ENCODE data around the gene GIMAP2.

Gene GIMAP2

GRCh38 chr7:150735596-150736358 is 50.3 kb downstream of the GIMAP2 start:
- DNase-seq, result no peak

- no peak for DNase-seq
These were observed 51.4 kb downstream of the GIMAP2 start for GRCh38 chr7:150736864-150737263.

GRCh38 chr7:150737265-150738055 is 52.0 kb downstream of the GIMAP2 start, which contains the start of gene GIMAP5:
Gene GIMAP5 (plus strand): TSS chr7:150737418. CDS start chr7:150740885, 3,467 bp downstream.
- DNase-seq, result no peak

GRCh38 chr7:150738092-150738491 is 52.6 kb downstream of the GIMAP2 start:
- DNase-seq, result no peak

- no peak for DNase-seq
These were observed 53.1 kb downstream of the GIMAP2 start for GRCh38 chr7:150738591-150739001.

- DNase-seq, result no peak
These were observed 53.5 kb downstream of the GIMAP2 start for GRCh38 chr7:150739033-150739432.

- DNase-seq, result no peak
These were observed 54.5 kb downstream of the GIMAP2 start for GRCh38 chr7:150740053-150740452.

GRCh38 chr7:150742286-150742968 is 56.9 kb downstream of the GIMAP2 start:
- no peak for DNase-seq

Measured in kidney glomerular epithelial cell (primary cell).